Neural cell (in vitro differentiated cells): Measurements from ENCODE around the gene AFF2. TPM values are rescaled to one million over a fixed set of nuclear protein-coding genes. Genes with fewer than 3 reads are reported as not detected.

Experiments
- H2AFZ ChIP-seq: fragments of 200-600, 300-800 bp; sonication (generic), shearing (Covaris generic); 2 replicates; pipeline ENCODE4 v1.6.0; 2014; ENCODE audit warnings: low read depth, mild to moderate bottlenecking, antibody characterized with exemption, low read length, moderate library complexity
- H3F3A ChIP-seq: fragments of 200-600 bp; shearing (Covaris generic); 2 replicates; pipeline ENCODE4 v1.6.1; 2016; ENCODE audit warnings: mild to moderate bottlenecking, moderate library complexity, mixed read lengths, antibody characterized with exemption, low read length; ENCODE audit not compliant: insufficient read depth, poor library complexity, severe bottlenecking
- H3K27ac ChIP-seq: fragments of 200-600, 300-800 bp; sonication (generic), shearing (Covaris generic); 2 replicates; pipeline ENCODE4 v1.5.1; 2014; ENCODE audit warnings: mild to moderate bottlenecking, low read length, moderate library complexity
- H3K27me3 ChIP-seq: fragments of 300-800, 200-600 bp; sonication (generic), shearing (Covaris generic); 2 replicates; pipeline ENCODE4 v1.6.0; 2014; ENCODE audit warnings: mild to moderate bottlenecking, low read depth, low read length, moderate library complexity; ENCODE audit not compliant: insufficient read depth
- H3K36me3 ChIP-seq: fragments of 300-800, 200-600 bp; sonication (generic), shearing (Covaris generic); 2 replicates; pipeline ENCODE4 v1.5.1; 2014; ENCODE audit warnings: mild to moderate bottlenecking, antibody characterized with exemption, low read length, moderate library complexity; ENCODE audit not compliant: insufficient read depth
- H3K4me2 ChIP-seq: fragments of 300-800, 200-600 bp; sonication (generic), shearing (Covaris generic); 2 replicates; pipeline ENCODE4 v1.6.0; 2014; ENCODE audit warnings: mild to moderate bottlenecking, low read length
- H3K4me3 ChIP-seq: fragments of 300-800, 200-600 bp; sonication (generic), shearing (Covaris generic); 2 replicates; pipeline ENCODE4 v1.5.1; 2014; ENCODE audit warnings: mild to moderate bottlenecking, low read length, moderate library complexity
- H3K79me2 ChIP-seq: fragments of 200-600 bp; shearing (Covaris generic); replicated peaks from 2 replicates; pipeline ENCODE4 v1.6.0; 2014; ENCODE audit warnings: mild to moderate bottlenecking, low read length, moderate library complexity; ENCODE audit not compliant: insufficient read depth
- H3K9ac ChIP-seq: fragments of 300-800, 200-600 bp; sonication (generic), shearing (Covaris generic); 2 replicates; pipeline ENCODE4 v1.6.1; 2016; ENCODE audit warnings: mild to moderate bottlenecking, low read length, mixed read lengths
- H3K9me2 ChIP-seq: fragments of 200-600 bp; shearing (Covaris generic); 2 replicates; pipeline ENCODE4 v1.6.1; 2016; ENCODE audit warnings: mild to moderate bottlenecking, low read length, mixed read lengths; ENCODE audit not compliant: insufficient read depth
- H3K9me3 ChIP-seq: fragments of 200-600, 300-800 bp; sonication (generic), shearing (Covaris generic); 2 replicates; pipeline ENCODE4 v1.6.1; 2016; ENCODE audit warnings: mild to moderate bottlenecking, mixed run types, low read length, moderate library complexity, mixed read lengths
- H4K20me1 ChIP-seq: fragments of 200-600 bp; shearing (Covaris generic); 2 replicates; pipeline ENCODE4 v1.6.1; 2016; ENCODE audit warnings: mild to moderate bottlenecking, mixed run types; ENCODE audit not compliant: insufficient read depth
- EP300 ChIP-seq: fragments of 450-650 bp; conservative IDR thresholded peaks from 2 replicates; pipeline ENCODE4 v1.6.1; 2014; ENCODE audit warnings: antibody characterized with exemption, mild to moderate bottlenecking, moderate library complexity; ENCODE audit not compliant: poor library complexity, severe bottlenecking
- EZH2 ChIP-seq: fragments of 200-600, 300-800 bp; shearing (Covaris generic), sonication (generic); IDR thresholded peaks from 2 replicates; pipeline ENCODE4 v1.6.1; 2014; ENCODE audit warnings: antibody characterized with exemption, low read length, borderline replicate concordance, mild to moderate bottlenecking; ENCODE audit not compliant: insufficient read depth, poor library complexity, severe bottlenecking
- MXI1 ChIP-seq: fragments of 450-650 bp; conservative IDR thresholded peaks from 2 replicates; pipeline ENCODE4 v1.6.1; 2014; ENCODE audit warnings: antibody characterized with exemption, mild to moderate bottlenecking; ENCODE audit not compliant: poor library complexity, severe bottlenecking
- POLR2AphosphoS5 ChIP-seq: IDR thresholded peaks from 2 replicates; pipeline ENCODE4 v1.6.1; 2012
- RAD21 ChIP-seq: fragments of 450-650 bp; conservative IDR thresholded peaks from 2 replicates; pipeline ENCODE4 v1.6.1; 2014; ENCODE audit warnings: antibody characterized with exemption, mild to moderate bottlenecking, moderate library complexity
- SMC3 ChIP-seq: fragments of 450-650 bp; conservative IDR thresholded peaks from 2 replicates; pipeline ENCODE4 v1.6.1; 2014; ENCODE audit warnings: antibody characterized with exemption, mild to moderate bottlenecking, moderate library complexity; ENCODE audit not compliant: poor library complexity
- TAF1 ChIP-seq: IDR thresholded peaks from 2 replicates; pipeline ENCODE4 v1.6.1; 2012; ENCODE audit warnings: low read depth
- polyA plus RNA-seq: library from polyadenylated mRNA; depleted of rRNA; stranded (reverse); fragments of >200 nt; gene quantifications from 2 replicates; pipeline ENCODE4 v1.2.3, GENCODE V29; 2014
- TF ChIP-seq, protein P1 (sequence below): IDR thresholded peaks from 2 replicates; pipeline ENCODE4 v1.6.1; 2012; ENCODE audit warnings: borderline replicate concordance
- TF ChIP-seq, protein P2 (sequence below): fragments of 450-650 bp; IDR thresholded peaks from 2 replicates; pipeline ENCODE4 v1.5.1; 2014; ENCODE audit warnings: antibody characterized with exemption, mild to moderate bottlenecking, moderate library complexity; ENCODE audit not compliant: poor library complexity, severe bottlenecking

Gene AFF2
- polyA plus RNA-seq, 1 donor from 2014 or later: 10.5 TPM

DNA sequence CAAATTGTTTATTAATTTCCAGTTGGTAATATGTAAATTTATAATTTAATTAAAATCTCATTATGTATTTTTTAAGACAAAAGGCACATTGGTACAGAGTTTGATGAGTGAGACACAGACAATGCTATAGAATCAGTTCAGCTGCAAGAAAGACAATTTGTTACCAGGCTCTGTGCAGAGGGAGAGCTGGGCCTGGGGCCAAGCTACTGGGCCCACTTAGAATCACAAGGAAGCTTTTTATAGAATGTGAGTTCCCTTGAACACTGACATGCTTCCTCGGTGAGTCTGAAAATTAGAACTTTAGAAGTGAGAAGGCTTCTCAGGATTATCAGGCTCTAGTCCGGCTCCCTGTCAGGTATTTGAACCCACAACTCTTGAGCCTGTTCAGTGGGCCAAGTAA is 129.0 kb downstream of the AFF2 start:
- Histone ChIP-seq H3K36me3 (no peaks in the 10 kb centered on the region), H3K79me2 (no peaks in the 10 kb centered on the region), H3K9ac (no peak overlapping the region), H2AFZ (no peak overlapping the region), H3K4me2 (no peak overlapping the region), H3K9me2 (no peaks in the 10 kb centered on the region), H3K27ac (no peak overlapping the region), H3K27me3 (no peaks in the 10 kb centered on the region), H4K20me1 (no peaks in the 10 kb centered on the region), H3K4me3 (no peak overlapping the region), H3K9me3 (no peaks in the 10 kb centered on the region), H3F3A (no peaks in the 10 kb centered on the region)
- TF ChIP-seq SMC3 (no peak), RAD21 (no peak), MXI1 (no peak), POLR2AphosphoS5 (no peak), EP300 (no peak), TAF1 (no peak), EZH2 (no peak)
- TF ChIP-seq, protein P1, sequence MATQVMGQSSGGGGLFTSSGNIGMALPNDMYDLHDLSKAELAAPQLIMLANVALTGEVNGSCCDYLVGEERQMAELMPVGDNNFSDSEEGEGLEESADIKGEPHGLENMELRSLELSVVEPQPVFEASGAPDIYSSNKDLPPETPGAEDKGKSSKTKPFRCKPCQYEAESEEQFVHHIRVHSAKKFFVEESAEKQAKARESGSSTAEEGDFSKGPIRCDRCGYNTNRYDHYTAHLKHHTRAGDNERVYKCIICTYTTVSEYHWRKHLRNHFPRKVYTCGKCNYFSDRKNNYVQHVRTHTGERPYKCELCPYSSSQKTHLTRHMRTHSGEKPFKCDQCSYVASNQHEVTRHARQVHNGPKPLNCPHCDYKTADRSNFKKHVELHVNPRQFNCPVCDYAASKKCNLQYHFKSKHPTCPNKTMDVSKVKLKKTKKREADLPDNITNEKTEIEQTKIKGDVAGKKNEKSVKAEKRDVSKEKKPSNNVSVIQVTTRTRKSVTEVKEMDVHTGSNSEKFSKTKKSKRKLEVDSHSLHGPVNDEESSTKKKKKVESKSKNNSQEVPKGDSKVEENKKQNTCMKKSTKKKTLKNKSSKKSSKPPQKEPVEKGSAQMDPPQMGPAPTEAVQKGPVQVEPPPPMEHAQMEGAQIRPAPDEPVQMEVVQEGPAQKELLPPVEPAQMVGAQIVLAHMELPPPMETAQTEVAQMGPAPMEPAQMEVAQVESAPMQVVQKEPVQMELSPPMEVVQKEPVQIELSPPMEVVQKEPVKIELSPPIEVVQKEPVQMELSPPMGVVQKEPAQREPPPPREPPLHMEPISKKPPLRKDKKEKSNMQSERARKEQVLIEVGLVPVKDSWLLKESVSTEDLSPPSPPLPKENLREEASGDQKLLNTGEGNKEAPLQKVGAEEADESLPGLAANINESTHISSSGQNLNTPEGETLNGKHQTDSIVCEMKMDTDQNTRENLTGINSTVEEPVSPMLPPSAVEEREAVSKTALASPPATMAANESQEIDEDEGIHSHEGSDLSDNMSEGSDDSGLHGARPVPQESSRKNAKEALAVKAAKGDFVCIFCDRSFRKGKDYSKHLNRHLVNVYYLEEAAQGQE: no peak
- TF ChIP-seq, protein P2, sequence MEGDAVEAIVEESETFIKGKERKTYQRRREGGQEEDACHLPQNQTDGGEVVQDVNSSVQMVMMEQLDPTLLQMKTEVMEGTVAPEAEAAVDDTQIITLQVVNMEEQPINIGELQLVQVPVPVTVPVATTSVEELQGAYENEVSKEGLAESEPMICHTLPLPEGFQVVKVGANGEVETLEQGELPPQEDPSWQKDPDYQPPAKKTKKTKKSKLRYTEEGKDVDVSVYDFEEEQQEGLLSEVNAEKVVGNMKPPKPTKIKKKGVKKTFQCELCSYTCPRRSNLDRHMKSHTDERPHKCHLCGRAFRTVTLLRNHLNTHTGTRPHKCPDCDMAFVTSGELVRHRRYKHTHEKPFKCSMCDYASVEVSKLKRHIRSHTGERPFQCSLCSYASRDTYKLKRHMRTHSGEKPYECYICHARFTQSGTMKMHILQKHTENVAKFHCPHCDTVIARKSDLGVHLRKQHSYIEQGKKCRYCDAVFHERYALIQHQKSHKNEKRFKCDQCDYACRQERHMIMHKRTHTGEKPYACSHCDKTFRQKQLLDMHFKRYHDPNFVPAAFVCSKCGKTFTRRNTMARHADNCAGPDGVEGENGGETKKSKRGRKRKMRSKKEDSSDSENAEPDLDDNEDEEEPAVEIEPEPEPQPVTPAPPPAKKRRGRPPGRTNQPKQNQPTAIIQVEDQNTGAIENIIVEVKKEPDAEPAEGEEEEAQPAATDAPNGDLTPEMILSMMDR: no peak

DNA sequence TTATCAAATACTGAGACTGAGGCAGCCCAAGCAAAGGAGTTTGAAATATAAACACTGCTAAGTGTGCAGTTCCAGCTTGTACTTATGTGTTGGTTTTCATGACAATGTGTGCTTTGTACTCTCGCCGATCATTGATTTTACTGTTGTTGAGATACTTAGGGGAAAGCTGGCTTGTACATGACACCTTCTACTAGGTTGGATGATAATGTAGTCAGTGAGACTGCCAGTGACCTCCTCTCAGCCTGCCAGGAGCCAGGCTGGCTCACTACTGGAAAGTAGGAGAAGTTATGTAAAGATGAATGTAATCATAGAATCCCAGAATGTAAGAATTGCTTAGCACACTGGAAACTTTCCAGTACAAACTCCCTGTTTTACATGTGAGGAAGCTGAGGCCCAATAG is 132.0 kb downstream of the AFF2 start:
- Histone ChIP-seq H3K9me2 (no peaks in the 10 kb centered on the region), H2AFZ (no peak overlapping the region), H3K27me3 (no peaks in the 10 kb centered on the region), H4K20me1 (no peaks in the 10 kb centered on the region), H3K4me2 (no peak overlapping the region), H3K4me3 (no peak overlapping the region), H3K27ac (no peak overlapping the region), H3K79me2 (no peaks in the 10 kb centered on the region), H3K9me3 (no peaks in the 10 kb centered on the region), H3F3A (no peaks in the 10 kb centered on the region), H3K9ac (no peak overlapping the region), H3K36me3 (no peaks in the 10 kb centered on the region)
- TF ChIP-seq POLR2AphosphoS5 (no peak), EZH2 (no peak), TAF1 (no peak), EP300 (no peak), RAD21 (no peak), MXI1 (no peak), SMC3 (no peak)
- TF ChIP-seq, protein P2: no peak
- TF ChIP-seq, protein P1: no peak
